IMR-90 (cell line): ENCODE data around the gene HHIPL1. TPM values are rescaled to one million over a fixed set of nuclear protein-coding genes. Genes with fewer than 3 reads are reported as not detected.

ENCODE experiments used
- ATAC-seq: fragments of 200-7000 bp; cut with Tn5 transposase; 2 replicates; pipeline ENCODE4 v1.9.1; 2020; ENCODE audit warnings: low read depth, mild to moderate bottlenecking, moderate library complexity
- BruUV-seq: library from RNA; stranded (reverse); fragments of 400-500 nt; replicated peaks from 2 replicates; lab custom pipeline; 2021; lab: Mats Ljungman, UMichigan
- CTCF ChIA-PET: fragments of 300-600 bp; formaldehyde crosslinking; extraction: SDS; loops from one replicate; lab custom pipeline; 2021; ENCODE audit warnings: antibody characterized with exemption; lab: Yijun Ruan, JAX
- POLR2A ChIA-PET: fragments of 300-600 bp; sonication (Branson Sonifier 250); formaldehyde crosslinking; loops from one replicate; lab custom pipeline; 2022; ENCODE audit warnings: antibody characterized with exemption; ENCODE audit not compliant: unreplicated experiment; lab: Charles Lee
- DNase-seq: peaks from one replicate; pipeline ENCODE4 v3.0.0; 2013
- H2AFZ ChIP-seq: replicated peaks from 2 replicates; pipeline ENCODE3; 2013; ENCODE audit warnings: low read length, mild to moderate bottlenecking; ENCODE audit not compliant: poor library complexity
- H2AK5ac ChIP-seq: 2 replicates; pipeline ENCODE4 v1.6.1; 2013; ENCODE audit warnings: low read depth, low read length, inconsistent platforms
- H2AK9ac ChIP-seq: replicated peaks from 2 replicates; pipeline ENCODE3; 2013; ENCODE audit warnings: mild to moderate bottlenecking, low read depth, low read length, moderate library complexity; ENCODE audit not compliant: poor library complexity
- H2BK120ac ChIP-seq: 2 replicates; pipeline ENCODE4 v1.6.1; 2013; ENCODE audit warnings: low read depth, low read length, inconsistent platforms
- H2BK15ac ChIP-seq: 3 replicates; pipeline ENCODE4 v1.6.1; 2013; ENCODE audit warnings: low read depth, low read length, inconsistent platforms
- H2BK20ac ChIP-seq: 2 replicates; pipeline ENCODE4 v1.6.1; 2013; ENCODE audit warnings: low read depth, mild to moderate bottlenecking, inconsistent platforms, low read length, moderate library complexity
- H2BK5ac ChIP-seq: 2 replicates; pipeline ENCODE4 v1.6.1; 2013; ENCODE audit warnings: mild to moderate bottlenecking, low read depth, low read length, inconsistent platforms; ENCODE audit not compliant: poor library complexity, severe bottlenecking
- H3K14ac ChIP-seq: replicated peaks from 2 replicates; pipeline ENCODE4 v1.6.1; 2013; ENCODE audit warnings: low read depth, low read length, inconsistent platforms
- H3K18ac ChIP-seq: 2 replicates; pipeline ENCODE4 v1.6.1; 2013; ENCODE audit warnings: low read depth, low read length, control low read depth
- H3K23ac ChIP-seq: 2 replicates; pipeline ENCODE4 v1.6.1; 2013; ENCODE audit warnings: low read depth, low read length, inconsistent platforms
- H3K27ac ChIP-seq: 2 replicates; pipeline ENCODE4 v1.5.1; 2013; ENCODE audit warnings: mild to moderate bottlenecking, control low read depth, low read length; ENCODE audit not compliant: insufficient read depth
- H3K27me3 ChIP-seq: 2 replicates; pipeline ENCODE4 v1.6.1; 2013; ENCODE audit warnings: low read length; ENCODE audit not compliant: control insufficient read depth, insufficient read depth
- H3K36me3 ChIP-seq: 2 replicates; pipeline ENCODE4 v1.6.1; 2013; ENCODE audit warnings: low read length, mixed read lengths; ENCODE audit not compliant: control insufficient read depth, insufficient read depth
- H3K4ac ChIP-seq: 2 replicates; pipeline ENCODE4 v1.6.1; 2013; ENCODE audit warnings: low read depth, low read length, inconsistent platforms
- H3K4me1 ChIP-seq: 2 replicates; pipeline ENCODE4 v1.6.1; 2013; ENCODE audit warnings: low read length, mixed read lengths; ENCODE audit not compliant: control insufficient read depth, insufficient read depth
- H3K4me2 ChIP-seq: 2 replicates; pipeline ENCODE4 v1.6.1; 2013; ENCODE audit warnings: low read depth, mild to moderate bottlenecking, control low read depth, low read length, moderate library complexity
- H3K4me3 ChIP-seq: 2 replicates; pipeline ENCODE4 v1.5.1; 2013; ENCODE audit warnings: low read depth, mild to moderate bottlenecking, control low read depth, low read length, moderate library complexity; ENCODE audit not compliant: insufficient read depth
- H3K56ac ChIP-seq: 2 replicates; pipeline ENCODE4 v1.6.1; 2013; ENCODE audit warnings: low read length, inconsistent platforms; ENCODE audit not compliant: insufficient read depth; ENCODE audit errors: extremely low read depth
- H3K79me1 ChIP-seq, 2 experiments: 2 replicates each; pipeline ENCODE4 v1.6.1; 2013; ENCODE audit warnings: low read length in 2 of 2, inconsistent platforms in 1 of 2, low read depth in 1 of 2
- H3K9ac ChIP-seq: 2 replicates; pipeline ENCODE4 v1.6.1; 2013; ENCODE audit warnings: low read depth, low read length, control low read depth
- H3K9me1 ChIP-seq: 2 replicates; pipeline ENCODE4 v1.6.1; 2013; ENCODE audit warnings: low read length, inconsistent platforms; ENCODE audit not compliant: insufficient read depth
- H3K9me3 ChIP-seq: 2 replicates; pipeline ENCODE4 v1.6.1; 2013; ENCODE audit warnings: low read length; ENCODE audit not compliant: control insufficient read depth, insufficient read depth
- H4K20me1 ChIP-seq: 2 replicates; pipeline ENCODE4 v1.6.1; 2013; ENCODE audit warnings: low read length, inconsistent platforms; ENCODE audit not compliant: insufficient read depth
- H4K5ac ChIP-seq: 2 replicates; pipeline ENCODE4 v1.6.1; 2013; ENCODE audit warnings: mild to moderate bottlenecking, low read depth, low read length, control low read depth
- H4K8ac ChIP-seq, 2 experiments: 2 replicates each; pipeline ENCODE4 v1.6.1; 2013; ENCODE audit warnings: low read depth in 2 of 2, low read length in 2 of 2, control low read depth in 1 of 2, inconsistent platforms in 1 of 2
- H4K91ac ChIP-seq: 2 replicates; pipeline ENCODE4 v1.6.1; 2013; ENCODE audit warnings: low read depth, low read length, inconsistent platforms; ENCODE audit not compliant: insufficient read depth
- CEBPB ChIP-seq: IDR thresholded peaks from 2 replicates; pipeline ENCODE4 v1.6.1; 2012; ENCODE audit warnings: low read depth, low read length, improper control_type of control experiment
- CHD1 ChIP-seq: IDR thresholded peaks from 2 replicates; pipeline ENCODE4 v1.6.1; 2012; ENCODE audit warnings: low read depth, low read length, improper control_type of control experiment
- MAFK ChIP-seq: IDR thresholded peaks from 2 replicates; pipeline ENCODE4 v1.6.1; 2012; ENCODE audit warnings: low read depth, low read length, improper control_type of control experiment
- POLR2A ChIP-seq: IDR thresholded peaks from 2 replicates; pipeline ENCODE4 v1.6.1; 2012; ENCODE audit warnings: mild to moderate bottlenecking, low read depth, low read length
- RAD21 ChIP-seq: IDR thresholded peaks from 2 replicates; pipeline ENCODE4 v1.6.1; 2012; ENCODE audit warnings: low read length, improper control_type of control experiment
- RCOR1 ChIP-seq: IDR thresholded peaks from 2 replicates; pipeline ENCODE4 v1.6.1; 2012; ENCODE audit warnings: mild to moderate bottlenecking, low read length, improper control_type of control experiment; ENCODE audit not compliant: insufficient replicate concordance
- RFX5 ChIP-seq: IDR thresholded peaks from 2 replicates; pipeline ENCODE4 v1.8.0; 2012; ENCODE audit warnings: low read depth, mild to moderate bottlenecking, low read length, moderate library complexity
- WGBS, 2 experiments: methylation state at CpG; one replicate each; pipeline versions ENCODE4 v1.1.5 to v1.1.7; 2013; ENCODE audit warnings: missing lambda C conversion rate in 2 of 2; ENCODE audit not compliant: insufficient read length in 1 of 2; ENCODE audit errors: extremely low coverage in 2 of 2; 5-methylcytosine and 5-hydroxymethylcytosine counted together
- dilution Hi-C: fragments of 300-500 bp; cut with HindIII; formaldehyde crosslinking; loops from one replicate; pipeline ENCODE4 v1.14.3; 2018; ENCODE audit warnings: low sequenced_read_pairs; ENCODE audit not compliant: unreplicated experiment
- in situ Hi-C: fragments of 300-500 bp; cut with MboI; formaldehyde crosslinking; loops from 3 replicates; pipeline ENCODE4 v1.14.3; 2019; ENCODE audit warnings: low sequenced_read_pairs, inconsistent platforms, mixed read lengths
- intact Hi-C: fragments of 100-400 bp; cut with micrococcal nuclease; formaldehyde crosslinking; loops from 2 replicates; pipeline ENCODE4 v1.10.0; 2022
- polyA plus RNA-seq, 3 experiments: library from polyadenylated mRNA; depleted of rRNA; stranded (reverse); fragments of >200 nt; gene quantifications; 2 replicates each; pipeline ENCODE4 v1.2.3, GENCODE V29; 2012; ENCODE audit warnings: low replicate concordance in 1 of 3
- total RNA-seq: library from RNA; depleted of rRNA; stranded (reverse); fragments of >200 nt; gene quantifications from 2 replicates; pipeline ENCODE4 v1.2.3, GENCODE V29; 2012
- TF ChIP-seq, protein P1 (sequence below): conservative IDR thresholded peaks from 2 replicates; pipeline ENCODE4 v1.5.1; 2012; ENCODE audit warnings: mild to moderate bottlenecking, low read depth, low read length, improper control_type of control experiment

Gene HHIPL1
- total and polyA plus RNA-seq, 2 of the 4 experiments (the other 2 are of a cell fraction) = 0.65 to 0.72 TPM

- no peak overlapping the region for H3K18ac ChIP-seq
- CTCF ChIA-PET = no interaction called here
- no peak overlapping the region for H4K5ac ChIP-seq
- TF ChIP-seq RAD21 (no peak), RCOR1 (no peak), CEBPB (no peak), CHD1 (no peak), POLR2A (no peak), MAFK (no peak), RFX5 (no peak)
- TF ChIP-seq, protein P1, sequence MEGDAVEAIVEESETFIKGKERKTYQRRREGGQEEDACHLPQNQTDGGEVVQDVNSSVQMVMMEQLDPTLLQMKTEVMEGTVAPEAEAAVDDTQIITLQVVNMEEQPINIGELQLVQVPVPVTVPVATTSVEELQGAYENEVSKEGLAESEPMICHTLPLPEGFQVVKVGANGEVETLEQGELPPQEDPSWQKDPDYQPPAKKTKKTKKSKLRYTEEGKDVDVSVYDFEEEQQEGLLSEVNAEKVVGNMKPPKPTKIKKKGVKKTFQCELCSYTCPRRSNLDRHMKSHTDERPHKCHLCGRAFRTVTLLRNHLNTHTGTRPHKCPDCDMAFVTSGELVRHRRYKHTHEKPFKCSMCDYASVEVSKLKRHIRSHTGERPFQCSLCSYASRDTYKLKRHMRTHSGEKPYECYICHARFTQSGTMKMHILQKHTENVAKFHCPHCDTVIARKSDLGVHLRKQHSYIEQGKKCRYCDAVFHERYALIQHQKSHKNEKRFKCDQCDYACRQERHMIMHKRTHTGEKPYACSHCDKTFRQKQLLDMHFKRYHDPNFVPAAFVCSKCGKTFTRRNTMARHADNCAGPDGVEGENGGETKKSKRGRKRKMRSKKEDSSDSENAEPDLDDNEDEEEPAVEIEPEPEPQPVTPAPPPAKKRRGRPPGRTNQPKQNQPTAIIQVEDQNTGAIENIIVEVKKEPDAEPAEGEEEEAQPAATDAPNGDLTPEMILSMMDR = no peak
- no peaks in the 10 kb centered on the region for H3K36me3 ChIP-seq
- no peak overlapping the region for H4K8ac ChIP-seq
- dilution Hi-C loops = no loop called here
- no peak overlapping the region for H3K4me2 ChIP-seq
- intact Hi-C loops = no loop called here
- H3K14ac ChIP-seq = no peak overlapping the region
- no peak overlapping the region for H3K23ac ChIP-seq
- no peak overlapping the region for H2AK9ac ChIP-seq
- H3K27me3 ChIP-seq = peaks cover 47% of the 10 kb centered on the region
- no peak overlapping the region for H3K9ac ChIP-seq
- no peak overlapping the region for H2BK15ac ChIP-seq
- no peaks in the 10 kb centered on the region; the same call in 1 of the 2 replicates for H4K20me1 ChIP-seq
- POLR2A ChIA-PET = no interaction called here
- H3K9me1 ChIP-seq = no peaks in the 10 kb centered on the region
- WGBS, 2 experiments = no CpG with 5 or more reads among the region's 8 CpGs
- no peak overlapping the region for H3K27ac ChIP-seq
- in situ Hi-C loops = no loop called here
- H2AFZ ChIP-seq = no peak overlapping the region
- H2BK5ac ChIP-seq = no peak overlapping the region
- no peaks in the 10 kb centered on the region; a peak in 1 of 4 replicates for H3K79me1 ChIP-seq
- H3K9me3 ChIP-seq = no peaks in the 10 kb centered on the region
- ATAC-seq (no peak), DNase-seq (no peak)
- H4K91ac ChIP-seq = no peak overlapping the region
- H3K56ac ChIP-seq = no peak overlapping the region
- BruUV-seq = no TSS peak
- no peak overlapping the region for H3K4ac ChIP-seq
- no peak overlapping the region for H2BK120ac ChIP-seq
- peaks cover 8% of the 10 kb centered on the region for H3K4me1 ChIP-seq
- no peak overlapping the region for H3K4me3 ChIP-seq
- H2AK5ac ChIP-seq = no peak overlapping the region
- no peak overlapping the region for H2BK20ac ChIP-seq
Measured at GRCh38 chr14:99686557-99687283, 41.8 kb downstream of the HHIPL1 start.
